Osteoblast (primary cell): ENCODE data around the gene ARHGAP31. TPM values are rescaled to one million over a fixed set of nuclear protein-coding genes. Genes with fewer than 3 reads are reported as not detected.

ENCODE experiments used
- DNase-seq: peaks from one replicate; pipeline ENCODE4 v3.0.0; 2011; ENCODE audit warnings: low spot score, mixed read lengths; ENCODE audit not compliant: insufficient read length; ENCODE audit errors: missing footprints
- H2AFZ ChIP-seq: 2 replicates; pipeline ENCODE4 v1.6.0; 2011; ENCODE audit warnings: mild to moderate bottlenecking, low read length
- H3K27ac ChIP-seq: 2 replicates; pipeline ENCODE4 v1.5.1; 2011; ENCODE audit warnings: mild to moderate bottlenecking, low read depth, low read length, moderate library complexity
- H3K27me3 ChIP-seq: 2 replicates; pipeline ENCODE4 v1.6.0; 2012; ENCODE audit warnings: mild to moderate bottlenecking, control low read depth, inconsistent platforms, low read length, moderate library complexity; ENCODE audit not compliant: insufficient read depth
- H3K36me3 ChIP-seq: 2 replicates; pipeline ENCODE4 v1.5.1; 2011; ENCODE audit warnings: mild to moderate bottlenecking, low read length, control low read depth, moderate library complexity; ENCODE audit not compliant: insufficient read depth
- H3K4me1 ChIP-seq: 2 replicates; pipeline ENCODE4 v1.5.1; 2011; ENCODE audit warnings: mild to moderate bottlenecking, low read length, control low read depth, moderate library complexity; ENCODE audit not compliant: insufficient read depth
- H3K4me2 ChIP-seq: 2 replicates; pipeline ENCODE4 v1.6.0; 2011; ENCODE audit warnings: mild to moderate bottlenecking, low read length; ENCODE audit not compliant: insufficient read depth
- H3K4me3 ChIP-seq: fragments of 200-600 bp; sonication (generic); 3 replicates; pipeline ENCODE4 v1.5.1; 2012; ENCODE audit warnings: mild to moderate bottlenecking, low read length, inconsistent platforms; ENCODE audit not compliant: insufficient read depth
- H3K79me2 ChIP-seq: 2 replicates; pipeline ENCODE4 v1.6.0; 2012; ENCODE audit warnings: mild to moderate bottlenecking, low read length, control low read depth, inconsistent platforms; ENCODE audit not compliant: insufficient read depth
- H3K9me3 ChIP-seq: 2 replicates; pipeline ENCODE4 v1.5.1; 2011; ENCODE audit warnings: low read depth, low read length, control low read depth
- H4K20me1 ChIP-seq: 2 replicates; pipeline ENCODE4 v1.6.0; 2012; ENCODE audit warnings: mild to moderate bottlenecking, low read length, control low read depth; ENCODE audit not compliant: insufficient read depth
- CTCF ChIP-seq: IDR thresholded peaks from 2 replicates; pipeline ENCODE4 v1.5.1; 2011; ENCODE audit warnings: mild to moderate bottlenecking, low read depth, low read length, moderate library complexity; ENCODE audit errors: extremely low read depth
- total RNA-seq: library from RNA; depleted of rRNA; stranded (reverse); fragments of >200 nt; gene quantifications from 2 replicates; pipeline ENCODE4 v1.2.3, GENCODE V29; 2012

Gene ARHGAP31
- total RNA-seq, 1 donor: 56.5 TPM

GRCh38 chr3:119329551-119329950 is 35.4 kb downstream of the ARHGAP31 start:
- Histone ChIP-seq H3K4me2 (no peak overlapping the region), H3K36me3 (peaks cover 19% of the 10 kb centered on the region), H3K79me2 (peaks cover 59% of the 10 kb centered on the region), H3K9me3 (no peaks in the 10 kb centered on the region), H3K4me1 (no peaks in the 10 kb centered on the region), H3K4me3 (no peak overlapping the region), H3K27me3 (no peaks in the 10 kb centered on the region), H3K27ac (no peak overlapping the region), H4K20me1 (peaks cover 21% of the 10 kb centered on the region), H2AFZ (no peak overlapping the region)
- TF ChIP-seq CTCF: no peak
- DNase-seq: no peak

GRCh38 chr3:119330181-119330580 is 36.0 kb downstream of the ARHGAP31 start:
- Histone ChIP-seq H3K4me2 (no peak overlapping the region), H3K4me1 (no peaks in the 10 kb centered on the region), H3K36me3 (peaks cover 14% of the 10 kb centered on the region), H3K27ac (no peak overlapping the region), H2AFZ (no peak overlapping the region), H3K9me3 (no peaks in the 10 kb centered on the region), H3K4me3 (no peak overlapping the region), H4K20me1 (peaks cover 21% of the 10 kb centered on the region), H3K27me3 (no peaks in the 10 kb centered on the region), H3K79me2 (peaks cover 54% of the 10 kb centered on the region)
- DNase-seq: no peak
- TF ChIP-seq CTCF: no peak

GRCh38 chr3:119330858-119331257 is 36.7 kb downstream of the ARHGAP31 start:
- no peak for TF ChIP-seq CTCF
- Histone ChIP-seq H3K79me2 (peaks cover 58% of the 10 kb centered on the region), H3K27ac (no peak overlapping the region), H3K4me2 (no peak overlapping the region), H3K36me3 (peaks cover 12% of the 10 kb centered on the region), H3K4me1 (no peaks in the 10 kb centered on the region), H3K9me3 (no peaks in the 10 kb centered on the region), H2AFZ (no peak overlapping the region), H3K27me3 (no peaks in the 10 kb centered on the region), H4K20me1 (peaks cover 21% of the 10 kb centered on the region), H3K4me3 (no peak overlapping the region)
- DNase-seq: no peak

- no peak overlapping the region for H3K27ac ChIP-seq
- H2AFZ ChIP-seq: no peak overlapping the region
- peaks cover 52% of the 10 kb centered on the region for H3K79me2 ChIP-seq
- no peak overlapping the region for H3K4me3 ChIP-seq
- no peaks in the 10 kb centered on the region for H3K27me3 ChIP-seq
- H4K20me1 ChIP-seq: peaks cover 19% of the 10 kb centered on the region
- H3K4me1 ChIP-seq: no peaks in the 10 kb centered on the region
- peaks cover 12% of the 10 kb centered on the region for H3K36me3 ChIP-seq
- peak; percentile 87 for DNase-seq
- TF ChIP-seq CTCF: no peak
- no peak overlapping the region for H3K4me2 ChIP-seq
- no peaks in the 10 kb centered on the region for H3K9me3 ChIP-seq
These were observed 37.5 kb downstream of the ARHGAP31 start for GRCh38 chr3:119331661-119332060.
